Measurements from ENCODE around the gene ARPC4. TPM values are rescaled to one million over a fixed set of nuclear protein-coding genes. Genes with fewer than 3 reads are reported as not detected.

ARPC4 gene
- total RNA-seq, 3 donors from 2014 or later (not counting 1 experiment from before 2014, with no cell fraction given), result 282 to 288 (median 285) TPM

GRCh38 chr3:9779075-9779593 is 13.7 kb upstream of the ARPC4 start:
- no peak for DNase-seq
- no peaks in the 10 kb centered on the region for H3K9me3 Mint-ChIP-seq

GRCh38 chr3:9779721-9780457 is 13.0 kb upstream of the ARPC4 start:
- Histone ChIP-seq H3K9me3 (ENCODE audit: control insufficient read depth, insufficient read depth, low read length) (no peaks in the 10 kb centered on the region), H3K4me1 (ENCODE audit: control insufficient read depth, insufficient read depth, low read length) (peaks cover 49% of the 10 kb centered on the region), H3K36me3 (ENCODE audit: control insufficient read depth, insufficient read depth, low read length) (peaks cover 21% of the 10 kb centered on the region), H3K4me3 (ENCODE audit: low read length) (no peak overlapping the region), H3K27me3 (ENCODE audit: control insufficient read depth, insufficient read depth, low read length) (no peaks in the 10 kb centered on the region), H3K27ac (ENCODE audit: low read length) (peak overlapping the region; percentile 92)
- DNase-seq (peak; percentile 49 to 52), ATAC-seq (peak; percentile 79 to 89 (median 83))
- intact Hi-C loops (cut with micrococcal nuclease), result no loop called here
- H3K27ac Mint-ChIP-seq, result peak overlapping the region; percentile 94 to 99
- no peaks in the 10 kb centered on the region for H3K36me3 Mint-ChIP-seq
- H3K27me3 Mint-ChIP-seq (ENCODE audit: low read depth in 2 of 2), result no peaks in the 10 kb centered on the region
- no peaks in the 10 kb centered on the region for H3K9me3 Mint-ChIP-seq
- H3K4me3 Mint-ChIP-seq, result peak overlapping the region; percentile 80
- no peak for TF ChIP-seq CTCF (IDR thresholded peaks at IDR 0.05)
- WGBS (ENCODE audit: insufficient coverage), result 15% methylated on average over 8 of the region's 8 CpGs
- peaks cover 50 to 57% of the 10 kb centered on the region in 2 donors for H3K4me1 Mint-ChIP-seq

More at GRCh38 chr3:9779075-9779593, 13.7 kb upstream of the ARPC4 start:
- intact Hi-C loops (cut with micrococcal nuclease), result no loop called here
- Mint-ChIP-seq H3K4me1 (peaks cover 50 to 57% of the 10 kb centered on the region in 2 donors), H3K4me3 (peak overlapping the region; percentile 80), H3K27ac (peak overlapping the region; percentile 94 to 99), H3K36me3 (no peaks in the 10 kb centered on the region), H3K27me3 (ENCODE audit: low read depth in 2 of 2) (no peaks in the 10 kb centered on the region)
- no peak for TF ChIP-seq CTCF (IDR thresholded peaks at IDR 0.05)
- Histone ChIP-seq H3K36me3 (ENCODE audit: control insufficient read depth, insufficient read depth, low read length) (peaks cover 17% of the 10 kb centered on the region), H3K4me1 (ENCODE audit: control insufficient read depth, insufficient read depth, low read length) (peaks cover 49% of the 10 kb centered on the region), H3K9me3 (ENCODE audit: control insufficient read depth, insufficient read depth, low read length) (no peaks in the 10 kb centered on the region), H3K27me3 (ENCODE audit: control insufficient read depth, insufficient read depth, low read length) (no peaks in the 10 kb centered on the region), H3K4me3 (ENCODE audit: low read length) (no peak overlapping the region), H3K27ac (ENCODE audit: low read length) (peak overlapping the region; percentile 92)
- WGBS (ENCODE audit: insufficient coverage), result 22% methylated on average over 2 of the region's 6 CpGs
- no peak for ATAC-seq

GRCh38 chr3:9780458-9780812 is 12.4 kb upstream of the ARPC4 start:
- no peak for TF ChIP-seq CTCF (IDR thresholded peaks at IDR 0.05)
- peaks cover 49% of the 10 kb centered on the region for H3K4me1 ChIP-seq (ENCODE audit: control insufficient read depth, insufficient read depth, low read length)
- H3K4me3 ChIP-seq (ENCODE audit: low read length), result no peak overlapping the region
- H3K4me3 Mint-ChIP-seq, result peak overlapping the region; percentile 80
- DNase-seq (no peak), ATAC-seq (peak in 1 of 3 donors; percentile 17)
- no peaks in the 10 kb centered on the region for H3K9me3 Mint-ChIP-seq
- peaks cover 52 to 57% of the 10 kb centered on the region in 2 donors for H3K4me1 Mint-ChIP-seq
- H3K9me3 ChIP-seq (ENCODE audit: control insufficient read depth, insufficient read depth, low read length), result no peaks in the 10 kb centered on the region
- peaks cover 4% of the 10 kb centered on the region for H3K36me3 Mint-ChIP-seq
- no peaks in the 10 kb centered on the region for H3K27me3 ChIP-seq (ENCODE audit: control insufficient read depth, insufficient read depth, low read length)
- H3K27me3 Mint-ChIP-seq (ENCODE audit: low read depth in 2 of 2), result no peaks in the 10 kb centered on the region
- H3K27ac Mint-ChIP-seq, result peak overlapping the region; percentile 94 to 99
- peaks cover 27% of the 10 kb centered on the region for H3K36me3 ChIP-seq (ENCODE audit: control insufficient read depth, insufficient read depth, low read length)
- 36% methylated on average over 10 of the region's 10 CpGs for WGBS (ENCODE audit: insufficient coverage)
- intact Hi-C loops (cut with micrococcal nuclease), result no loop called here
- H3K27ac ChIP-seq (ENCODE audit: low read length), result peak overlapping the region; percentile 92
